Right lobe of liver (tissue), 4 donors: ENCODE results near the gene SLC6A3.

Experiments
- CTCF ChIP-seq, 4 donors: fragments of 200-600 bp in 3 of 4; fragments of 450-650 bp in 1 of 4; IDR thresholded peaks; one replicate each; pipeline versions ENCODE4 v1.5.1 to v1.8.0; 2016 to 2022; ENCODE audit warnings: antibody characterized with exemption in 4 of 4, mild to moderate bottlenecking in 2 of 4
- POLR2A ChIP-seq: fragments of 450-650 bp; IDR thresholded peaks from one replicate; pipeline ENCODE4 v1.6.1; 2017; ENCODE audit warnings: antibody characterized with exemption, mild to moderate bottlenecking
- donor health status: DM: no; HTN: no; CAD: no.
- donor health status: DM: no; HTN: no; CAD: no.
- donor health status: DM: no; HTN: yes; CAD: no.

- TF ChIP-seq CTCF (IDR thresholded peaks at IDR 0.05) (no peak), POLR2A (no peak)
Measured at GRCh38 chr5:1411099-1411498, 34.1 kb downstream of the SLC6A3 start.
